IPS-18c (cell line): ENCODE results near the gene DPYSL3.

ENCODE experiments used
- H3K4me3 ChIP-seq: 2 replicates; pipeline ENCODE4 v1.7.0; 2013; ENCODE audit warnings: low read depth, mild to moderate bottlenecking, low read length, moderate library complexity; ENCODE audit not compliant: insufficient read depth
- H3K9me3 ChIP-seq: one replicate; pipeline ENCODE4 v1.6.1; 2013; ENCODE audit warnings: mild to moderate bottlenecking, low read length, moderate library complexity; ENCODE audit not compliant: control insufficient read depth, insufficient read depth

DPYSL3 gene

DNA sequence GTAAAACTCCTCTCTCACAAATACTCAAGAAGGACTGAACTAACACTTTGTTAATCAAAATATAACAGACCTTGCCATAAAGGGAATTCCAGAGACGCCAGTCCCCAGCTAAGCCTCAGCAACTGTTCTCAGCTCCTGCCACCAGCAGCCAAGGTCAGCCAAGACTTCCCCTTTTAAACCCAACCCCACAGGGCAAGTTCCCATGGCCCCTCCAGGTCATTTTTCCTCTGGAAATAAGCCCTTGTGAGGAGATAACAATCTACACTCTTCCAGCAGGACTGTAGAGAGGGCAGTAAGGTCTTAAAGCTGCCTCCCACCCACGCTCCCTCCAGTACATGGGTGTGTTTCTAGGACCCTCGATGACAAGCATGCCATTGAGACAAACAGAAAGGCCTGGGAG lies 78.3 kb downstream of the DPYSL3 start:
- Histone ChIP-seq H3K4me3 (no peak overlapping the region), H3K9me3 (no peaks in the 10 kb centered on the region)

DNA sequence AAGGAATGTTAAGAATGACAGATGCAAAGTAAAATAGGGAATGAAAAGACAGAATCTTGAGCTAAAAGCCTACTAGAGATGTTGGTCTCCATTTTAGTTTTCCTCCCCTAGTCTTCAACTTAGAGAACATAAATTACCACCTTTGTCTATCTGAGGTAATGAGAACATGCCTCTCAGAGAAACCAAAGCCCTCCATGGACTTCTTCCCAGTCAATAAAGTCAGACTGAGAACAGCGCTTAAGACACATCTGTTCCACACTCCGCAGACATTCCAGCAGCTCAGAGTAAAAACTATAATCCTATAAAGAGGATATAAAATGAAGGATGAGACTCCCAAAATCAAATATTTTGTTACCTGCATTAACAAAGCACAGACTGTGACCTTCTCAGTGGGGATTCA lies 79.2 kb downstream of the DPYSL3 start:
- H3K9me3 ChIP-seq = no peaks in the 10 kb centered on the region
- H3K4me3 ChIP-seq = no peak overlapping the region

DNA sequence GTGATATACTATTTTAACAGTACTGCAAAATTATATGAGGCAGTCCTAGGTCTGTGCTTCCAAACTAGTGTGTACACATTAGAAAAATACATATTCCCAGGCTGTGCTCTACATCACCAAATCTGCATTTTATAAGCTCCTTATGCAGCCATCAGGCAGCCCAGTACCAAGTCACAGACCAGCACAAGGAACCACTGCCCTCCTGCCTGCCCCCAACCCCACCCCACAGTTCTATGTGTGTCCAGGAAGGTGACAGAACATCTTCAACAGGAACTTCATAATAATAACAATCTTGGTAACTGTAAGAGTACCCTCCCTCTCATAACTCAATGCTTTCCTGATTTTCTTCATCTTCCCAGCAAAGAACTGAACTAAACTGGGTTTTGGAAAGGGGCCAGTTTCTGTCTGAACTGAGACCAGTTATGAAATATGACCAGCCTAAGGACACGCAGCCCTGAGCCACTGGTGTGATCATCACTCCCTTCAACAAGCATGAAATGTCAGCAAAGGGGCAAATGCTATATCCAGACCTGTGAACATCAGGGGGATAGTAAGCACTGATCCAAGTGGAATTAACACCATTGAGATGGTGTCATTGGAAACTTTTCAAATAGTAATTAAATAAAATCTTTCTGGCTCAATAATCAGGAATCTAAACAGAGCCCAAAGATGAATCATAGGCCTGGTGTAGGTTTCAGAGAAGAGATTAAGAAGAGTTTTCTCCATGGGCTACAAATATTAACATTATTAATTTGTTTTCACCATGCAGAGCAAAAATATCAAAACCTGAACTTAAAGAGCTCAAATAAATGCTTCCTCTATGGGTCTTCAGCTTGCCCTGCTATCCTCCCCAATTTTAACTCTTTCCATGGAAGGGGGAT lies 82.1 kb downstream of the DPYSL3 start:
- no peaks in the 10 kb centered on the region for H3K9me3 ChIP-seq
- no peak overlapping the region for H3K4me3 ChIP-seq

DNA sequence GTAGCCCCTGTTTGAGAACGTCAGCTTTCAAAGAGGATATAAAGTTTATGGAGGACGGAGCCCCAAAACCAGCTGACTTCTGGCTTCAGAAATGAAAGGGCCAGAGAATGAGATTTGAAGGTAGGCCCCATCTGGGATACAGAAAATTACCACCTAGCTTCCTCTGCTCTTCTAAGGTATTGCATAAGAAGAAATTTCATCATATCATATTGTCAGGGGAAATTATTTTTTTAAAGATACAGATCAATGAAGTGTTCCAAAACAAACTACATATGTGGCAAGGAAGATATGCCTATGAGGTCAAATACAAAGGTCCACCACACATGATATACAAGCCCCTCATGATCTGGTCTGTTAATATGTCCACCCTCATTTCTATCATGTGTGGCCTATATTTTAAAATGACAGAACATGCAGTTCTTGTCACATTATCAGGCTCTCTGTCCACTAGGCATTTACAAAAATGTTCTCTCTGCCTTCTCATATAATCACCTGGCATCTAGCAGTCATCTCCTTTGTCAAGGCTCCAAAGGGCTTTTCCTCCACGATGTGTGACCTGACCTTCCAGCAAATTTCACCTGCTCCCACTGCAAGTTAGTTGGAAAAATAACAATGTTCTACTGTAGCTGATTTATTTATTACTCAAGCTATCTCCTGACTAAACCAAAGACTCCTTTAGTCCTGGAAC lies 83.1 kb downstream of the DPYSL3 start:
- Histone ChIP-seq H3K9me3 (no peaks in the 10 kb centered on the region), H3K4me3 (no peak overlapping the region)

DNA sequence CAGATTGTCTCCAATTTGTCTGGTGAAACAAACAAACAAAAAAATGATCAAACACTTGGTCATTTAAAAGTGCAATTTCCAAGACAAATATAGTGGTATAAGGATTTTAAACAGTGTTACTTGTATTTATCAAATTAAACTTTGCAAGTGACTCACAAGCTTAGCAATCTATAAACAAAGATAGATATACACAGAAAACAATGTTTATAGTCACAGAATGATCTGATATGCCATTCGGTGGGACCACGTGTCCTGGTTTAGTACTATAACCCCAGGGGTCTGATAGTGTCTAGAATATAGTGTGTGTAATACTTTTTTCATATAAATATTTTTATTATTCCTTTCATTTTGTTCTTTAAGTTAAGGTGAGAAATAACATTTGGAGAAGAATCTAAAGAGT lies 91.3 kb downstream of the DPYSL3 start:
- Histone ChIP-seq H3K4me3 (no peak overlapping the region), H3K9me3 (no peaks in the 10 kb centered on the region)

DNA sequence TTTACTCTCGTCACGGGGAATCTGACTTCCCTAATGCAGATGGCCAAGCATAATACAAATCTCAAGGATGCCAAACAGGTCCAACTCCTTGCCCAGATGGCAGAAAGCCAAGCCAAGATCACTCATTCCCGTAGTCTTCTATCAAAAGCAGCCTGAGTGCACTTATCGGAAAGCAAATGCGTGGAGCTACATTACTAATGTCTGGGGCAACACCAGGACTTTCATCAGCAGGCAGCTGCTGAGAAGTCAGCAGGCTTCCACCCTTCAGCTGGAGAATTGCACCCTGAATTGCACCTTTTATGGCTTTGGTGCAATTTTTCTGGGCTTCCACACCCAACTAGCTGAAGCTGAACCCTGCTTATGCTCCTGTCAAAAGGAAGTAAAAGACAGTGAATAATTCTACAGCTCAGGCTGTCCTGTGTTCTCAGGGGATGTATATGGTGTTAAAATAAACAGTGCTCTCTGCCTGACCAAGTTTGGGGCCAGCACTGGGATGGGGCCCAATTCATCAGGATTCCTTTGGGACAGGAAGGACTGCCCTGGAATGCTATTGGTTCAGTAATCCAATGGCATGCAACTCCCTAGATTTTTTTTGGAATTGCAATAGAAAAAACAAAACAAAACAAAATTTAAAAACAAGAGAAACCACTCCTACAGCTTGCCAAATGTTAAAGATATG lies 92.6 kb downstream of the DPYSL3 start:
- Histone ChIP-seq H3K9me3 (no peaks in the 10 kb centered on the region), H3K4me3 (no peak overlapping the region)

DNA sequence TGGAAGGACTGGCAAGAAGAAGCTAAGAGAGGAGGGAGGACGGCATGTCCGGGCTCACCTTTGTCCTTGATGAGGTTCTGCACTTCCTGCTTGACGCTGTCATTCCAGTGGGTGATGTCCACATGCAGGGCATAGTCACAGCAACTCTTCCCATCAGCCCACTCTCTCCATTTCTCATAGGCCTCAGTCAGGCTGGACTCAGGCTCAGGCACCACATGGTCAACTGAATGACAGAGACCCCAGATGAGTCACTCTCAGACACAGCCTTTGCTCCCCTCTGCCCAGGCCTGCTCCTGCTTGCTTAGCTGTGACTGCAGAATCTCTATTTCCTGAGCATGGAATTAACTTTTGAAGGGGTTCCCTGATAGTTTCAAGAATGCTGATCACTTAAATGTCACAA lies 94.2 kb downstream of the DPYSL3 start:
- H3K9me3 ChIP-seq = no peaks in the 10 kb centered on the region
- H3K4me3 ChIP-seq = no peak overlapping the region

DNA sequence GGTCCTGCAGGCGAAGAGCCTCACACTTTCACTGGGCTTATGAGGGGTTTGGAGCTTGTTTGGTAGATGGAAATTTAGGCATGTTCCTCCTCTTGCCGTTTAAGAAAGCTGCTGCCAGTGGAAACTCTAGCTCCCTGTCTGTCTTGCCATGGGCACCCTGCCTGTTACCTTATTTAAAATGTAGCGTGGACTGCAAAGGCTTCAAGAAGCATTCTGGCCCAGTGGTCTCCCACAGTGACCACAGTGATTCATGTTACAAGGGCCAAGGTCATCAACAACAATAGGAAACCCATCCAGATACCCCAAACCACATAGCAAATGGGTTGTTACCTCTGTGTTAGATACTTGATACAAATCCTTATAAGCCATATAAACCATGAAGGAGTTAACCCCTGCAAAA lies 96.6 kb downstream of the DPYSL3 start:
- H3K4me3 ChIP-seq = no peak overlapping the region
- H3K9me3 ChIP-seq = no peaks in the 10 kb centered on the region

DNA sequence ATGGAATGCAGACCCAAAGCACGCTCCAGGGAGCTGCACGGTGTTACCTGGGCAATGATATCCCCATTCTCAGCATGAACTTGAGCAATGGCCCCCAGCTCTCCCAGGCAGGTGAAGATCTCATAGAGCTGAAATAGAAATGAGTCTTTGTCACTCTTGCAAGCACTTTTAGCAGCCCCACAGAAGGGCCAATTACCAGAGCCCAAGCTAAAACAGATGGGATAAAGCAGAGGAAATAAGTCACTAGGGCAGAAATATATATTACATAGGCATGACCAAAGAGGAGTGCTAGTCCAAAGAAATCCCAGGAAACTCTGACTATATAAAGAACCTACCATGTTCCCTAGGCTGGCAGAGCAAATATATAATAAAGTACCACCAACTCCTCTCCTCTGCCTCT lies 97.3 kb downstream of the DPYSL3 start:
- H3K9me3 ChIP-seq = no peaks in the 10 kb centered on the region
- no peak overlapping the region for H3K4me3 ChIP-seq

DNA sequence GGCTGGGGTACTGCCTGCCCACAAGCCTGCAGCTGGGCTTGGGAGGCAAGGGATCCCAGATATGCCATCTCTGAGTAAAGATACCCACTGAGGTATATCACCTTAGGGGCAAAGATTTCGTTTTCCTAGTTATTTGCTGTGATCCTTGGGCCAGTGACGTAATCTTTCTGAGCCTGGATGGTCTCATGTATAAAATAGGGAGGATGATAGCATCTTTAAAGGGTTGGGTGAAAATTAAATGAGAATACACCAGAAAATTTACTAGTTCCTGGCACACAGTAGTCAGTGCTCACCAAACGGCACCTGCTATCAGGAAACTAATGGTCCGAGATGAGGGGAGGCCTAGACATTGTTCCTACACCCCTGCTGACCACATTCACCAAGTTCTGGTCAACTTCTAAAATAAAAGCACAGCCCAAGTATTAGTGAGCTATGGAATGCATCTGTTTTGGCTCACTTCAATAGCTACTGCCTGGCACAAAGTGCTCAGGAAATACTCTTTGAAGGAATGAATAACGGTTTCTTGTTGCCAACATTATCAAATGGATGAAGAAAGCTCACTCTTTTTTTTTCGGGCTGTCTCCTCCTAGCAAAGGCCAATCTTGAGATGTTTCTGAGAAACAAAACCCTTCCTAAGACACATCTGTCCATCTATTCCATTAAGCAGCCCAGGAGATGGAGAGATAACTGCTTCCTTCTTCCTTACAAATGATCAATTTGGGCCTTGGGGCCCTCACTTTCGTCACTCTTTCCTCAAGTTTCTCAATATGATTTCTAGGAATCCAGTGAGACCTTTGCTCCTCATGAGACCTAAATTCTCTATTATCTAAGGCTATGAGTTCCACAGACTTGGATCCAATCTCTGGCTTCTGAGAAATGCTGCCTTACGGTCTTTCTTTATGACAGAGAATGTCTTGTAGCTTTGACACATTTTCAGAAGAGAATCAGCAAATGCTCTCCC lies 98.2 kb downstream of the DPYSL3 start:
- Histone ChIP-seq H3K4me3 (no peak overlapping the region), H3K9me3 (no peaks in the 10 kb centered on the region)

DNA sequence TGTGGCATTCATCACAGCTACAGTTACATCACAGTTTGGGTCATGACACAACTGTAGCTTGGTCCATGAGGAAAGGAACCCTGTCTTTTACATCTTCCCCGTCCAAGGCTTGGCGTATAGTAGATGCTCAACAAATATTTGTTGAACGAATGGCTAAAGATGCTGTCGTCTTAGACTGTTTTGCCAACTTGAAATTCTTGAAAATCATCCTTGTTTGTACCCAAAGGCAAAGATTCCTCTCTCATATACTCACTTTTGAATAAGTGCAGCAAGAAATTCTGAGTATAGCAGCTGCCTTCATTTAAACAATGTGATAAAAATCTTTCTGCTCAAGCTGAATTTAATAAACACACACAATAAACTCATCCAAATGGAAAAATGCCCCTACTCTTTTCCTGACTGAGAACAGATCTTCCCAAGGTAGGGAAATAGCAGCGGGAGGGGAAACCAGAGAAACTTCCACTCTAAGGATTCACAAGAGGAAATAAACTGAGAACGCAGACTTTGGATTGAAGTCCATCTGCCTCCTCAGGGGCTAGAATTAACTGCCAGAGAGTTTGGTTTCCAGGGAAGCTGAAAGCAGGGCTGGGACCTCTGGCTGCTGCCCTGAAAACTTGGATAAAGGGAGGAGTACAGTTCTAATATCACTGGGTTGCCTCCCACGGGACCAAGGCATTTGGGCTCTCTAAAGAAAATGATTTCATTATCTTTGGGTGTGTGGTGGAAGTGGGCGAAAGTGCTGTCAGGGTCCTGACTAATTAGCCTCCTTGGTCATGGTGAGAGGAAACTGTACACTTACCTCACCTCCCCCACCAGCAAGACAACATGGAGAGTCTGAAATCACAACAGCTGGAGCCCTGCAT lies 99.1 kb downstream of the DPYSL3 start:
- H3K9me3 ChIP-seq = no peaks in the 10 kb centered on the region
- no peak overlapping the region for H3K4me3 ChIP-seq

DNA sequence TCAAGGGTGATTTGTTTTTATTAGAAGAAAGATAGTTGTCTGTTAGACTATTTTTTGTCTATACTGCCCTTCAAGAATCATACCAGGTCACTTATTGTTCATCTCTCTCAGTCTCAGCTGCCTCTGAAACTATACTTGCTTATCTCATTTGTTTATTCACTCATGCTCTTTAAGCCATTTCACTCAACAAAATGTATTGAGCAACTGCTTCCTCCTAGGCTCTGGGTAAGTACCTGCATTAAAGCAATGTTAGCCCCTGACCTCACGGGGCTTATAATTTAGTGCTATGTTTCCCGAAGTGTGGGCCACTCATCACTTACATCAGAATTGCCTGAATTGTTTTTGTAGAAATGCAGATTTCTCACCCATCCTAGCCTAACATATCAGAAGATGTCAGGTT lies 100.9 kb downstream of the DPYSL3 start:
- no peaks in the 10 kb centered on the region for H3K9me3 ChIP-seq
- no peak overlapping the region for H3K4me3 ChIP-seq

DNA sequence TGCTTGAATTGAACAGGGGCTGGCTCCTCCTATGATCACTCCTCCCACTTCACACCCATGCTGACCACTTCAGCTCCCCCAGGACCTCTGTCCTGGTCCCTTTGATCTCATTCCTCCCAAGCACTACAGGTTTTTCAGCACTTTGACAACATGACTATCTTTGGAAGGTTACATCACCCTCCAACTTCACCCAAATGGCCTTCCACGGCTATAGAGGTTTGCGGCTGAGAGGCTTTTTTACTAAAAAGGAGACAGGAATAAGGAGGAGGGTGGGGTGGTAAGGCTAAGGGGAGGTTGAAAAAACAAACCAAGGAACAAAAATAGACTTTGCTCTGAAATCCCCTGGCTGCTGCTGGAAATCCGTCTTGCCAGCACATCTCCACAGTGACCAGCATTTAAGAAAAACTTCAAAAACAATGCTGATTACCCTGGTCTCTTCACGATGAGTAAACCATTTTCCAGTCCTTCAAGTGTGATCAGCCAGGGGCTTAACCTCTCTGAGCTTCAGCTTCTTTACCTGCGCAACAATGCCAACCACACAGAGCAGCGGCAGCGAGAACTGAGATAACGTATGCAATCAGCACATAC lies 102.7 kb downstream of the DPYSL3 start:
- H3K4me3 ChIP-seq = no peak overlapping the region

DNA sequence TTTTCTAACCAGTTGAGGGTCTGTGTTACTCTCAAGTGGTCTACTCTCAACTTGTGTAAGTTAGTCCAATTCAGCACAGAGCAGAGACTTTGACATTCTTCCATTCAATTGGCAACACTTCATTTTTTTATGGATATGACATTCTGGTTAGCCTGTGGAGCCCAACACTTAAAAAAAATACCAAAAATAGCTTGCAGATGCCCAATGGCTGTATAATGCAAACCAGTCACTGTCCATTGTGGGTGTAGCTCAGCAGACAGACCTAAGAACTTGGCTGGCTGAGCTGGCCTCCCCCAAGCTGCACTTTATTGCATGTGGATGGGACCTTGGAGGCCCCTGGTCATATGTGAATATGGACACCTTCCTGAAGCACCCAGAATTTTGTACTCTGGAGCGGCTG lies 103.2 kb downstream of the DPYSL3 start:
- Histone ChIP-seq H3K9me3 (no peaks in the 10 kb centered on the region), H3K4me3 (no peak overlapping the region)

More for the DNA sequence above, 102.7 kb downstream of the DPYSL3 start:
- no peaks in the 10 kb centered on the region for H3K9me3 ChIP-seq

DNA sequence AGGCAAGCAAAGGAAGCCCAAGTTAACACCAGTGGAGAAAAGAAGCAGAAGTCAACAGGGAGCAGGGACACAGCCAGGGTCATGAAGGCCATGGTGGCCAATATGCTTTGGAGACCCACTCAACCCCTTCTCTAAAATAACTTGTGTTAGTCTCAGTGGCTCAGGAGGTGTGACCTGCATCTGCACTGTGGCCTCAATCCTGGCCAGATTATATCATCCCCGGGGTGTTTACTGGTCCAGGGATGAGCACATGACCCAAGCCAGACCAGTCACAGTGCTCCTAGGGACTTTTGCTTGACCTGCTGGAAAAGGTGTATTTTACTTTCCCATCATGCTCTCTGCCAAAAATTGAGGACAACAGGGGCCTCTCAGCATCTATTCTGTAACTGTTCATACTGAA lies 105.2 kb downstream of the DPYSL3 start:
- no peak overlapping the region for H3K4me3 ChIP-seq

More for the DNA sequence above, 105.2 kb downstream of the DPYSL3 start:
- H3K9me3 ChIP-seq = no peaks in the 10 kb centered on the region
